HepG2 (cell line): ENCODE data around the gene JPT1. TPM values are rescaled to one million over a fixed set of nuclear protein-coding genes. Genes with fewer than 3 reads are reported as not detected.

ENCODE experiments used
- ATAC-seq: fragments of 200-7000 bp; cut with Tn5 transposase; 3 replicates; pipeline ENCODE4 v1.9.1; 2020; ENCODE audit warnings: mild to moderate bottlenecking, moderate library complexity
- BruUV-seq: library from RNA; stranded (reverse); fragments of 400-500 nt; replicated peaks from 2 replicates; lab custom pipeline; 2021; lab: Mats Ljungman, UMichigan
- CTCF ChIA-PET: fragments of 300-600 bp; formaldehyde crosslinking; extraction: SDS; loops from one replicate; lab custom pipeline; 2021; ENCODE audit warnings: low total read pairs, inconsistent platforms, low intra/inter-chr PET ratio; lab: Yijun Ruan, JAX
- POLR2A ChIA-PET: fragments of 350-600 bp; sonication (Branson Sonifier 250); formaldehyde crosslinking; loops from one replicate; lab custom pipeline; 2020; ENCODE audit warnings: antibody characterized with exemption, inconsistent platforms; lab: Yijun Ruan, JAX
- DNase-seq: peaks from one replicate; pipeline ENCODE4 v3.0.0-alpha.2; 2015; ENCODE audit warnings: low spot score
- FAIRE-seq: peaks from 3 replicates; lab custom pipeline; 2011; peaks lifted over from hg19 to GRCh38; lab: Jason Lieb, UNC
- H2AFZ ChIP-seq: one replicate; pipeline ENCODE4 v1.6.1; 2011; ENCODE audit warnings: low read length, inconsistent platforms
- H3K27ac ChIP-seq: fragments of 300-600 bp; 3 replicates; pipeline ENCODE4 v1.8.0; 2011; ENCODE audit warnings: mixed run types, mild to moderate bottlenecking, mixed read lengths, low read length, inconsistent platforms; ENCODE audit not compliant: insufficient read depth; ENCODE audit errors: extremely low read length
- H3K27me3 ChIP-seq, 2 experiments: fragments of 200-600 bp in 1 of 2; 2 replicates in 1 of 2; 3 replicates in 1 of 2; pipeline versions ENCODE4 v1.6.0 to v1.8.0; 2011; ENCODE audit warnings: low read length in 2 of 2, mild to moderate bottlenecking in 2 of 2, moderate library complexity in 2 of 2, inconsistent platforms in 1 of 2; ENCODE audit not compliant: insufficient read depth in 2 of 2, control insufficient read depth in 1 of 2
- H3K36me3 ChIP-seq, 2 experiments: fragments of 200-600 bp in 1 of 2; replicated peaks in 1 of 2; 2 replicates in 1 of 2; 3 replicates in 1 of 2; pipeline versions ENCODE4 v1.5.1 to v1.8.0; 2011; ENCODE audit warnings: low read length in 2 of 2, inconsistent platforms in 1 of 2; ENCODE audit not compliant: insufficient read depth in 2 of 2, control insufficient read depth in 1 of 2
- H3K4me1 ChIP-seq: 2 replicates; pipeline ENCODE4 v1.5.1; 2012; ENCODE audit warnings: low read length, inconsistent platforms; ENCODE audit not compliant: insufficient read depth
- H3K4me2 ChIP-seq: 2 replicates; pipeline ENCODE4 v1.6.0; 2011; ENCODE audit warnings: low read depth, low read length, inconsistent platforms
- H3K4me3 ChIP-seq, 3 experiments: fragments of 200-600 bp in 1 of 3; sonication (generic), shearing (Covaris generic) in 1 of 3; replicated peaks in 1 of 3; 2 replicates each; pipeline ENCODE4 v1.5.1; 2011 to 2016; ENCODE audit warnings: low read length in 3 of 3, inconsistent platforms in 2 of 3, low read depth in 2 of 3, mild to moderate bottlenecking in 2 of 3, control low read depth in 1 of 3, mixed read lengths in 1 of 3; ENCODE audit not compliant: insufficient read depth in 1 of 3
- H3K79me2 ChIP-seq: one replicate; pipeline ENCODE4 v1.6.1; 2011; ENCODE audit warnings: low read length, inconsistent platforms; ENCODE audit not compliant: insufficient read depth
- H3K9ac ChIP-seq: 2 replicates; pipeline ENCODE4 v1.6.0; 2011; ENCODE audit warnings: mild to moderate bottlenecking, low read depth, low read length, inconsistent platforms; ENCODE audit not compliant: insufficient read depth
- H3K9me3 ChIP-seq: 2 replicates; pipeline ENCODE4 v1.5.1; 2012; ENCODE audit warnings: mild to moderate bottlenecking, low read length
- H4K20me1 ChIP-seq: 2 replicates; pipeline ENCODE4 v1.6.0; 2011; ENCODE audit warnings: inconsistent platforms, mild to moderate bottlenecking, low read length, moderate library complexity; ENCODE audit not compliant: insufficient read depth
- ARNTL ChIP-seq: sonication (generic); formaldehyde crosslinking; IDR thresholded peaks from 2 replicates; pipeline ENCODE4 v1.4.0; 2020; ENCODE audit warnings: mild to moderate bottlenecking, missing genetic modification reagents
- KDM5A ChIP-seq: fragments of 200-600 bp; sonication (generic); IDR thresholded peaks from 2 replicates; pipeline ENCODE4 v1.7.0; 2018; ENCODE audit warnings: antibody characterized with exemption, mild to moderate bottlenecking, low read length, borderline replicate concordance
- NAIF1 ChIP-seq: sonication (generic); formaldehyde crosslinking; IDR thresholded peaks from 2 replicates; pipeline ENCODE4 v1.5.0; 2020; ENCODE audit warnings: mild to moderate bottlenecking, missing genetic modification reagents, borderline replicate concordance
- NR1H2 ChIP-seq: sonication (generic); formaldehyde crosslinking; IDR thresholded peaks from 2 replicates; pipeline ENCODE4 v1.8.1; 2022; ENCODE audit warnings: low read depth, missing genetic modification reagents, borderline replicate concordance
- RARG ChIP-seq: sonication (generic); formaldehyde crosslinking; IDR thresholded peaks from 2 replicates; pipeline ENCODE4 v1.4.0; 2020; ENCODE audit warnings: low read depth, mild to moderate bottlenecking, missing genetic modification reagents
- SKIL ChIP-seq: sonication (generic); formaldehyde crosslinking; IDR thresholded peaks from 2 replicates; pipeline ENCODE4 v1.8.0; 2022; ENCODE audit warnings: missing genetic modification reagents, mild to moderate bottlenecking, moderate library complexity, borderline replicate concordance
- SP4 ChIP-seq: sonication (generic); formaldehyde crosslinking; IDR thresholded peaks from 2 replicates; pipeline ENCODE4 v1.8.1; 2023; ENCODE audit warnings: mild to moderate bottlenecking, missing genetic modification reagents
- THYN1 ChIP-seq: sonication (generic); formaldehyde crosslinking; IDR thresholded peaks from 2 replicates; pipeline ENCODE4 v1.8.1; 2023; ENCODE audit warnings: low read depth, mild to moderate bottlenecking, moderate library complexity, missing genetic modification reagents, borderline replicate concordance
- ZFP82 ChIP-seq: sonication (generic); formaldehyde crosslinking; IDR thresholded peaks from 2 replicates; pipeline ENCODE4 v1.5.1; 2020; ENCODE audit warnings: mild to moderate bottlenecking, missing genetic modification reagents, borderline replicate concordance
- ZNF142 ChIP-seq: sonication (generic); formaldehyde crosslinking; IDR thresholded peaks from 2 replicates; pipeline ENCODE4 v1.4.0; 2020; ENCODE audit warnings: missing genetic modification reagents
- ZNF143 ChIP-seq: sonication (generic); formaldehyde crosslinking; IDR thresholded peaks from 2 replicates; pipeline ENCODE4 v1.4.0; 2020; ENCODE audit warnings: missing genetic modification reagents
- ZNF383 ChIP-seq: sonication (generic); formaldehyde crosslinking; IDR thresholded peaks from 2 replicates; pipeline ENCODE4 v1.4.0; 2020; ENCODE audit warnings: missing genetic modification reagents, mild to moderate bottlenecking, borderline replicate concordance
- ZNF761 ChIP-seq: sonication (generic); formaldehyde crosslinking; conservative IDR thresholded peaks from 2 replicates; pipeline ENCODE4 v1.4.0; 2020; ENCODE audit warnings: mild to moderate bottlenecking, missing genetic modification reagents
- WGBS: methylation state at CpG from one replicate; pipeline ENCODE4 v1.1.6; 2017; ENCODE audit warnings: low lambda C conversion rate; 5-methylcytosine and 5-hydroxymethylcytosine counted together
- in situ Hi-C: cut with HindIII; loops from 2 replicates; pipeline ENCODE4 v1.10.0; 2017; ENCODE audit warnings: low pct_unique_long_range_greater_than_20kb; ENCODE audit not compliant: extremely low pct_ligation_motif_present
- intact Hi-C: fragments of 100-400 bp; cut with micrococcal nuclease; formaldehyde crosslinking; loops from one replicate; pipeline ENCODE4 v1.10.0; 2022; ENCODE audit not compliant: unreplicated experiment
- polyA plus RNA-seq, 8 experiments: library from polyadenylated mRNA; depleted of rRNA in 3 of 8; stranded (reverse) in 7 of 8; unstranded in 1 of 8; fragments of >200 nt; fragmentation: Illumina TruSeq in 4 of 8; extraction: Trizol in 4 of 8; gene quantifications; 2 replicates each; pipeline versions ENCODE4 v1.2.1 to v1.2.3, GENCODE V29; 2011 to 2016; ENCODE audit warnings: low read depth in 4 of 8, missing spikeins in 1 of 8, mixed read lengths in 1 of 8; ENCODE audit not compliant: insufficient read depth in 1 of 8
- total RNA-seq, 5 experiments: library from RNA; depleted of rRNA; stranded (reverse); fragments of >200 nt; fragmentation: Illumina TruSeq; extraction: Trizol; gene quantifications; 2 replicates each; pipeline ENCODE4 v1.2.3, GENCODE V29; 2016; ENCODE audit warnings: low read depth in 1 of 5
- TF ChIP-seq, protein P1 (sequence below): sonication (generic); formaldehyde crosslinking; IDR thresholded peaks from 2 replicates; pipeline ENCODE4 v1.5.0; 2020; ENCODE audit warnings: missing genetic modification reagents
- TF ChIP-seq, protein P2 (sequence below): sonication (generic); formaldehyde crosslinking; IDR thresholded peaks from 2 replicates; pipeline ENCODE4 v1.8.1; 2023; ENCODE audit warnings: mild to moderate bottlenecking, moderate library complexity, missing genetic modification reagents

Gene JPT1
- total and polyA plus RNA-seq, 2 of the 13 experiments (the other 11 are each of a cell fraction or from before 2014, with no cell fraction given), result 43.3 to 256 TPM

DNA sequence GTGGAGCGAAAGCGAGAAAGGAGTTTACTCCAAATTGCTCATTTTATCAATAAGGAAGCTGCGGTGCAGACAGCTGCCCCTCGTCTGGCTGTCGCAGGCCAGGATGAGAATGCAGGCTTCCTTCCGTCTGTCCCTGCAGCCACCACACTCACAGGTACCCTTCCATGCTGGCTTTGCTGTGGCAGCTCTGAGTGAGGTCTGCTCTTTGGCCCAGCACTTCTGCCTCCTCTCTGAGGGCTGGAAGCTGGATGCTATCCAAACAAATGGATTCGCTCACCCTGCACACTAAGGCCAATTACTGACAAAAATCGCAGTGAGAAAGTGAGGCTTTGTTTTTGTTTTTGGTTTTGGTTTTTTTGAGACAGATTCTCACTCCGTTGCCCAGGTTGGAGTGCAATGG, 37.6 kb downstream of the JPT1 start:
- intact Hi-C loops (no loop called here), in situ Hi-C loops (no loop called here)
- Histone ChIP-seq H2AFZ (no peak overlapping the region), H3K27me3 (no peaks in the 10 kb centered on the region), H3K36me3 (peaks cover 0 to 3% of the 10 kb centered on the region in 2 experiments; a peak in 3 of 5 replicates), H3K4me2 (no peak overlapping the region), H3K27ac (no peak overlapping the region), H3K79me2 (no peaks in the 10 kb centered on the region), H4K20me1 (no peaks in the 10 kb centered on the region), H3K9ac (no peak overlapping the region), H3K4me3 (no peak overlapping the region), H3K9me3 (no peaks in the 10 kb centered on the region), H3K4me1 (peaks cover 17% of the 10 kb centered on the region)
- ChIA-PET POLR2A (interaction anchor here (1.0 kb wide), 1 partner anchor 12 kb away, joined by 5 read pairs; no protein-coding TSS in a partner anchor), CTCF (no interaction called here)
- BruUV-seq, result no TSS peak
- ATAC-seq, result no peak
- 92% methylated on average over 9 of the region's 9 CpGs for WGBS
- TF ChIP-seq ZNF383 (CRISPR knock-in tag) (no peak), NR1H2 (no peak), KDM5A (no peak), NAIF1 (CRISPR knock-in tag) (no peak), SP4 (no peak), ARNTL (CRISPR knock-in tag) (no peak), SKIL (CRISPR knock-in tag) (no peak), RARG (no peak), ZNF142 (CRISPR knock-in tag) (no peak), THYN1 (CRISPR knock-in tag) (no peak), ZFP82 (no peak), ZNF143 (CRISPR knock-in tag) (no peak), ZNF761 (CRISPR knock-in tag) (no peak)
- TF ChIP-seq, protein P1, sequence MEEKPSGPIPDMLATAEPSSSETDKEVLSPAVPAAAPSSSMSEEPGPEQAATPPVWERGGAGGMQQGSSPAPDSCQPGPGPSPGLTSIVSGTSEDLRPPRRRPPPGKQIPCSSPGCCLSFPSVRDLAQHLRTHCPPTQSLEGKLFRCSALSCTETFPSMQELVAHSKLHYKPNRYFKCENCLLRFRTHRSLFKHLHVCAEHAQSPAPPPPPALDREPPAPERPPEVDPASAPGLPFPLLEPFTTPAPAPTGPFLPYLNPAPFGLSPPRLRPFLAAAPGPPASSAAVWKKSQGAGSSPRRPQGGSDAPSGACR, result no peak
- TF ChIP-seq, protein P2, sequence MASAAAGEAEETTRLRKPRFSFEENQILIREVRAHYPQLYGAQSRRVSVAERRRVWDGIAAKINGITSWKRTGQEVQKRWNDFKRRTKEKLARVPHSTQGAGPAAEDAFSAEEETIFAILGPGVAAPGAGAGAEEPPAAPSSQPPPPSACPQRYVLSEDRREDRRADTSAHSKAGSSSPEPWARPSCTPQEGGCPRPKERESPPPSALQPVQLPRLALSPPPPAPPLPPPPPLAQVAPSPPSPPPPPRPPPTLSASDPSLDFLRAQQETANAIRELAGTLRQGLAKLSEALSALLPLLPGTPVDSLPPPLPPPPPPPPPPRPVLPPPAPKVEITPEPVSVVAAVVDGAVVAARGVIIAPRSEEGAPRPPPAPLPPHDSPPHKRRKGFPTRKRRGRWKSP (CRISPR knock-in tag), result no peak
- no peak for DNase-seq
- no peak for FAIRE-seq
